GM19324 (cell line): ENCODE data around the gene CEP55.

Experiments
- ATAC-seq: cut with Tn5 transposase; IDR thresholded peaks from one replicate; pipeline ENCODE4 v1.9.1; 2021; ENCODE audit warnings: mild to moderate bottlenecking, moderate library complexity; ENCODE audit not compliant: unreplicated experiment, low FRiP score

CEP55 gene

GRCh38 chr10:93468461-93469213, 27.8 kb upstream of the CEP55 start:
- ATAC-seq: no peak

- ATAC-seq: no peak
Measured at GRCh38 chr10:93469454-93469853, 27.0 kb upstream of the CEP55 start.

- ATAC-seq: no peak
Measured at GRCh38 chr10:93471110-93471651, 25.2 kb upstream of the CEP55 start.

GRCh38 chr10:93473161-93473560, 23.3 kb upstream of the CEP55 start:
- no peak for ATAC-seq

- ATAC-seq: no peak
Measured at GRCh38 chr10:93473804-93474472, 22.5 kb upstream of the CEP55 start.

GRCh38 chr10:93475227-93475626, 21.2 kb upstream of the CEP55 start:
- ATAC-seq: no peak

GRCh38 chr10:93475871-93476270, 20.5 kb upstream of the CEP55 start:
- ATAC-seq: no peak

- no peak for ATAC-seq
Measured at GRCh38 chr10:93476756-93477155, 19.7 kb upstream of the CEP55 start.

GRCh38 chr10:93478873-93479272, 17.5 kb upstream of the CEP55 start:
- ATAC-seq: no peak

- ATAC-seq: no peak
Measured at GRCh38 chr10:93481637-93482144, 14.7 kb upstream of the CEP55 start.

- ATAC-seq: peak; percentile 63
Measured at GRCh38 chr10:93482145-93482834, 14.1 kb upstream of the CEP55 start, which contains the start of gene MYOF. MYOF (minus strand) TSS chr10:93482334; CDS start chr10:93482194, 140 bp downstream.

GRCh38 chr10:93485690-93486089, 10.7 kb upstream of the CEP55 start:
- no peak for ATAC-seq

- ATAC-seq: no peak
Measured at GRCh38 chr10:93488956-93489528, 7.4 kb upstream of the CEP55 start.

- ATAC-seq: no peak
Measured at GRCh38 chr10:93491602-93492121, 4.8 kb upstream of the CEP55 start.

- ATAC-seq: no peak
Measured at GRCh38 chr10:93493162-93493561, 3.2 kb upstream of the CEP55 start.

GRCh38 chr10:93494494-93494893, 1.9 kb upstream of the CEP55 start:
- no peak for ATAC-seq

- peak; percentile 29 for ATAC-seq
Measured at GRCh38 chr10:93495654-93496321, 624 bp upstream of the CEP55 start.

GRCh38 chr10:93498166-93498565, 1.8 kb downstream of the CEP55 start:
- no peak for ATAC-seq

GRCh38 chr10:93501650-93502049, 5.2 kb downstream of the CEP55 start:
- ATAC-seq: no peak

GRCh38 chr10:93503075-93503474, 6.7 kb downstream of the CEP55 start:
- ATAC-seq: peak; percentile 80
